Tongue (tissue), 2 donors: ENCODE data around the gene ATF7. TPM values are rescaled to one million over a fixed set of nuclear protein-coding genes. Genes with fewer than 3 reads are reported as not detected.
A peak's percentile ranks its signal among the peaks of the same experiment; 100 is the strongest.
"Not testable (repeated sequence)": the region's sequence is repeated elsewhere in the genome, so short reads cannot be mapped to it uniquely, and the experiment has no call there.

Experiments used
- DNase-seq: peaks from one replicate; pipeline ENCODE4 v3.0.0-alpha.2; 2015
- total RNA-seq: library from RNA; depleted of rRNA; stranded (reverse); fragments of >200 nt; gene quantifications from one replicate; pipeline ENCODE4 v1.2.3, GENCODE V29; 2014

Gene ATF7
- total RNA-seq, 1 donor from 2014 or later, result 21.1 TPM

DNA sequence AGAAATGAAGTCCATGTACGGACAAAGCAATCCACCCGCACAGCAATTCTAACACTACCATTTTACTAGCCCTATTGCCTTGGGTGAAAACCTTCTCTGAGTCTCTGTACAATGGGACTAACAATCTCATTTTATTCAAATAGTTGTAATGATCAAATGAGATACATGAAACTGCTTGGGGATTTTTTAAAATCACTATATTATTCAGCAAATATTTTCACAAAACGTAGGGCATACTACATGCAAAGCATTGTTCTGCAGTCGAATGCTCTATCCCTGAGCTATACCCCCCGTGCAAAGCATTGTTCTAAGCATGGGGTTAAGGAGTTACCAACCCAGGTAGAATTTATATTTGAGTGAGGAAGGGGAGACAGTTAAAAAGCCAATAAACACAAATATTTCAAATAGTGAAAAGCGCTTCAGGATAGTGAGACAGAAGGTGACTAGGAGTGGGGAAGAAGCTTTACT lies 554 bp upstream of the ATF7 start:
- DNase-seq, result no peak

GRCh38 chr12:53625373-53625945 lies 723 bp downstream of the ATF7 start:
- no peak for DNase-seq

DNA sequence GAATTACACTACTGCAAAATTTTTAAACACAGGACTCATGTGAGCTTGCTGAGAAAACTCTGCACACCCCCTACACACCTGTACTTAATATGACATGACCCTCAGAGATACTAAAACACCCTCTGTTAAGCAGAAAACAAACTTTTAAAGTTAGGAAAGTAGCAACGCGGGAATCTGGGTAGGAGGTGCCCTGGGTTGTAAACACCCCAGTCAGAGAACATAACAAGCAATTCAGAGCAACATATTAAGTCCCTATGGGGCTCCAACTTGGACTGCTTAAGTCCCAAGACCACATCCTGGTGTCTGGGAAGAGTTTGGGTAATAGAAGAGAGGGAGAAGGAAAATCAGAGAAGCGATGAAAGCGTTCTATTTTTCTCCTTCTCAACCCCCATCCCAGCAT lies 1.2 kb downstream of the ATF7 start:
- peak; percentile 24 for DNase-seq

- DNase-seq, result peak; percentile 35
These were observed 1.7 kb downstream of the ATF7 start for GRCh38 chr12:53624458-53624857.

GRCh38 chr12:53623548-53624385 lies 2.4 kb downstream of the ATF7 start:
- peak; percentile 83 for DNase-seq

- DNase-seq, result no peak
These were observed 3.5 kb downstream of the ATF7 start for GRCh38 chr12:53622724-53623123.

GRCh38 chr12:53618275-53618674 lies 7.9 kb downstream of the ATF7 start:
- no peak for DNase-seq

DNA sequence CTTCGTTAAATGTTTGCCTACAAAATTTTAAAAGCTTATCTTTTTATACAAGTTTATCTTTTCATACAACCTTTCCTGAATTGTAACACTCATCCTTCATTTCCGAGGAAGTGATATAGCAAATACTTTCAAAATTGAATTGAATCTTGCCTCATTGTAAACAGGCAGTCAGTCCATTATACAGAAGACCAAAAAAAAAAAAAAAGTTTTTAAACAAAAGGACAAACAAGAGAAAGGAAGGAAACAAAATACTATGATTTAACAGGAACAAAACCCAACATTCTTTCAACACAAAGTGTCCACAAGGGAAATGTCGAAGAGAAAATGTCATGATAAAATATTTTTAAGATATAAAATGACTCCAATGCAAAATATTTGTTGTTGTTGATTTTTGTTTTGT lies 8.5 kb downstream of the ATF7 start:
- DNase-seq, result no peak

- no peak for DNase-seq
These were observed 9.2 kb downstream of the ATF7 start for GRCh38 chr12:53616950-53617349.

DNA sequence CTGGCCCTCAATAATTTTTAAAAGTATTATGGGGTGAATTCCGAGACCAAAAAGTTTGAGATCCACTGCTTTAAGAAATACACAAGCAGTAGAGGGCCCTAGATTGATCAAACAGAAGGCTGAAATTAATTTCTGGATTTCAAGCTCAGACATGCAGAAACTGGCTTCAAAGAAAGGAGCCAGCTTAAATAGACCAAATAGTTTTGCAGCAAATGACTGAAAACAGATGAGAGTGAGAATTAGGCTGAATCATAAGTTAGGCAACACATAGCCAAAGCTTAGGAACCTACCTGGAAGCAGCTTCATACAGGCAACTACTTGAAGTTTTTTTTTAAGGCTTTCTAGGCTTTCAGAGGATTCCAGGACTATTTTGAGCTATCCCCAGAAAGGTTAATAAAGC lies 12.4 kb downstream of the ATF7 start:
- no peak for DNase-seq

DNA sequence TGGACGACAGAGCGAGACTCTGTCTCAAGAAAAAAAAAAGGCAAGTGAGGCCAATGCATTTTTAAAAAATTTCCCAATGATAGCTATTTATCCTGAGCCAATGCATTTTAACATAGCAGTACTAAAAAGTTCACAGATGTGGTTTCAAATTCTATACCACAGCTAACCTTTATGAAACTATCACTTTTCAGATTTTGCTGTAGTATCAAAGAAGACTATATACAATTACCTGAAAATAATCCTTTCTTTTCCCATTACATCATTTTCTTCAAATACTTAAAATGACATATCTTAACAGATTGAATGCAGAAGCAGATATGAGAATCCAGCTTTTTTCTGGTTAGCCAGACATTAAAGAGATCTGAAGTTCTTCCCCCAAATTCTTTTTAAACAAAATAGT lies 13.2 kb downstream of the ATF7 start:
- DNase-seq, result no peak

- no peak for DNase-seq
These were observed 14.9 kb downstream of the ATF7 start for GRCh38 chr12:53611304-53611703.

GRCh38 chr12:53606688-53607087 lies 19.5 kb downstream of the ATF7 start:
- DNase-seq, result not testable (repeated sequence)

- no peak for DNase-seq
These were observed 21.6 kb downstream of the ATF7 start for GRCh38 chr12:53604581-53604980.

DNA sequence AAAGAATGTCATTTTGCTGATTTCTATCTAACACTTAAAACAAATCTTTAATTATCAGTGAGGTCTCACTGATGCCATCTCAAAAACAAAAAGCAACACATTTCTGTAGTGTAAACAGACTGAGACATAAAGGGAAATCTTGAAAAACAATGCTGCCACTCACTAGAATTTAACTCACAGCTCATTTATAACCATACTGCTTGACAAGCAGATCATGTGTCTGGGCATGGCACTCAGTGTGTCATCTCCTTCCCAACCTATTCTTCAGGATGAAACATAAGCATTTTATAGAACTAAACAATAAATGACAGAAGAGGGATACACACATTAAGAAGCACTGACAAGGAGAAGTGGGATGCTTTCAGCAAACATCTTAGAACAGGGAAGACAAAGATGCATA lies 22.4 kb downstream of the ATF7 start:
- DNase-seq, result no peak

GRCh38 chr12:53603196-53603595 lies 23.0 kb downstream of the ATF7 start:
- no peak for DNase-seq

DNA sequence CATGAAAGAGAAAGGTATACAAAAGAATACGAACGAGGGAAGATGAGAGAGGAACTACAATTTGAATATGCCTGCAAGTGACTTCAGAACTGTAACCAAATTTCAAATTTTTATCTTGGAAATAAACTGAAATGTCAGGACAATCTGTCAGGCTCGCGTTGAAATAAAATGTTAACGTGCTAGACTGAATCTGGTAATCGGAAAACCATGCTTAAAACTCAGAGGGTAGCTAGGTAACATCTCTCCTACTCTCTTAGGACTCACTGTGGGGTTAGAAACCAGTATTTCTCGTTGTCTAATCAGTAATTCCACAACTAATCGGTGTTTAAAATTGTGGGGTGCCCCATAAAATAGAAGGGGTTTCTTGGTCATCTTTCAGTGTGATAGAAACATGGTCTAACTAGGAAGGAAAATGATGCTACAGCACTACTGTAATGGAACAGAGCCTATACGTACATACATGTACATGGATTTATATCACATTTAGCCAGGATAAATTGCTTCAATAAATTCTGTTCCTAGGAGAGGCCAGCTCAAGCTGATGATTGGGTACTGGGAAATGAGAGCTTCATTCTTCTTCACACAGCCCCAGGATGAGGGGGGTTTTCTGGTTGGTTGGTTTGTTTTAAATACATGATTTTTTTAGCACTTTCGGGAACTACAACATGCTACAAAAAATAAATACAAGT lies 23.9 kb downstream of the ATF7 start:
- DNase-seq, result no peak

DNA sequence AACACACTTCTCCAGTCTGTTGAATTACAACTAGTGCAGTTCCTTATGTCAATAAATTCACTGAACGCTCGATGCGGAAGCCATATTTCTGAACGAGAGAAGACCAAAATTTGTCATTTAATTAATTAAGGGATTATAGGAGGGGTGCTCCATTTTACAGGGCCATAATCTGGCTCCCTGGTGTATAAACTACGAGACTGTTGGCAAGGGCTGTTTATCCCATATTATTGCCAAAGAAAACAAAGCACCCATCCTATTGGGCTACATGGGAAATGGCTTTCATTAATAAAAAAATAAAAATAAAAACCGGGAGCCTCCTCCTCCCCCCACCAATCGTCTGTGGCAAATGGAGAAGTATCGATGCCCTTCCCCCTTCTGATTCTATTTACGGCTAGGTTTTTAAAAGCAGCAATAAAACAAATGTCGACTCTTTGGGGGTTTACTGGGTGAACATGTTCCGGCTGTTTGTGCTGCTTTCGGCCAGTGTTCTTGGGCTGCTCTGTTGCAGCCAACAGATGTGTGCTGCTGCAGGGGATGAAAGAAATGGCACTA lies 24.8 kb downstream of the ATF7 start:
- DNase-seq, result no peak

DNA sequence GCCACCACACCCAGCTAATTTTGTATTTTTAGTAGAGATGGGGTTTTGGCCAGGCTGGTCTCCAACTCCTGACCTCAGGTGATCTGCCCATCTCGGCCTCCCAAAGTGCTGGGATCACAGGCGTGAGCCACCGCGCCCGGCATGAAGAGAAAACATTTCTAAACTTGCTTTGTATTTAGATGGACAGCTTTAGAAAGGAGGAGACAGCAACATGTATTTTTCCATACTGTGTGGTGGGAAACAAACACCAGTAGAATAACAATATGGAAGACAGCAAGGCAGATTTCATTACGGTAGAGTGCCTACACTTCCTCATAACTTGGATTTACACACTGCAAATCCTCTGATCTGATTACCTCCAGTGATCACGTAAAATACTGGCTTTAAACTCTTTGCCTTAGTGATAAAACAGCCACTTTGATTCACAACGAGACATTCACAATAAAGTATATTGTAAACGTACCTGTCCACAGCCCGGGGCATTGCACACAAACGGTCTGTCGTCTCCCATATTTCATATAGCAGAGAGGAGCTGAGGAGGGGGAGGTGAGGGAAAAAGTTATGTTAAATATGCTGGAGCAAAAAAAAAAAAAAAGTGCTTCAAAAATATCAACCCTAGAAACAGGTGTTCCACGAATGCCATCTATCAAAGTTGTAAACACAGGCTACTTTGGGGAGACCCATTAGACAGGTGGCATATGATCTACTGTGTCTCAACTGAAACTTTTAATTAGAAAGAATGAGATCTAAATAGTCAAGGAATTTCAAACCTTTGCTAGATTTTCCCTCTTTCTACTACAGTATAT lies 25.5 kb downstream of the ATF7 start:
- DNase-seq, result peak; percentile 16

- no peak for DNase-seq
These were observed 26.6 kb downstream of the ATF7 start for GRCh38 chr12:53599579-53599978.

DNA sequence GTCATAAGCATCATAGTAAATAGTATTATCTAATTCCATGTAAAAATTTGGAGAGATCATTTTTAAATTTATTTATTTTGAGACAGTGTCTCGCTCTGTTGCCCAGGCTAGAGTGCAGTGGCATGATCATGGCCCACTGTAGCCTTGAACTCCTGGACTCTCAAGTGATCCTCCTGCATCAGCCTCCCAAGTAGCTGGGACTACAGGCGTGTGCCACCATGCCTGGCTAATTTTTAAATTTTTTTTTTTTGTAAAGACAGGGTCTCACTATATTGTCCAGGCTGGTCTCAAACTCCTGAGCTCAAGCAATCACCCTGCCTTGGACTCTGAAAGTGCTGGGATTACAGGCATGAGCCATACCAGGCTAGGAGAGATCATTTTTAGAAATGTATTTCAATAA lies 27.2 kb downstream of the ATF7 start:
- DNase-seq, result not testable (repeated sequence)

DNA sequence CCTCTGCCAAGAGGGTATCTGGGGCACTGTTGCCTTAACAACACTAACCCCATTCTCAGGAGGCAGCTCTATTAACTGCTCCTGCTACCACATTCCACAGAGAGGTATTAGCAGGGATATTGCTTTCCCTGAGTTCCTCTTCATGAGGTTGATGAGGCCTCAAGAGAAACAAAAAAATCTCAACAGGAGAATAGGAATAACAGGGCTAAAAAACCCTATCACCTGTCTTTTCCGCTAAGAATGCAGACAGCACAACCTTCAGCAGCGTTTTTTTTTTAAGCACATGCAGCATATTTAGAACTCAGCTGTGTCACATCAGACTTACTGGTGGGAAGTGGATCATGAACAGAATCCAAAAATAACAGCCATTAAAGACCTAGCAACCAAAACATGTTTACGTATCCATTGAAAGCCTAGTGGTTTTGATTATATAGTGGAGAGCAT lies 29.2 kb downstream of the ATF7 start:
- DNase-seq, result peak; percentile 81
